Tibial nerve (tissue), 3 donors: ENCODE data around the gene ELMO3.

Experiments used
- CTCF ChIP-seq, 5 experiments: fragments of 200-600 bp in 3 of 5; fragments of 450-650 bp in 2 of 5; sonication (generic) in 3 of 5; IDR thresholded peaks; one replicate each; pipeline ENCODE4 v1.5.1; 2016 to 2019; ENCODE audit warnings: antibody characterized with exemption in 5 of 5, mild to moderate bottlenecking in 3 of 5, moderate library complexity in 2 of 5
- POLR2A ChIP-seq, 2 donors: fragments of 450-650 bp; IDR thresholded peaks; one replicate each; pipeline ENCODE4 v1.6.1; 2017; ENCODE audit warnings: antibody characterized with exemption in 2 of 2, mild to moderate bottlenecking in 2 of 2, moderate library complexity in 2 of 2

GRCh38 chr16:67246081-67246755, 47.3 kb downstream of the ELMO3 start:
- TF ChIP-seq POLR2A (IDR thresholded peaks at IDR 0.05): peak in 1 of 2 donors; percentile 39
- peak; percentile 24 to 47 (median 43) for TF ChIP-seq CTCF (IDR thresholded peaks at IDR 0.05)
